ENCODE data around the gene PTPRN2.
"Not testable (repeated sequence)": the region's sequence is repeated elsewhere in the genome, so short reads cannot be mapped to it uniquely, and the experiment has no call there.

Gene PTPRN2

GRCh38 chr7:158411232-158411950, 176.2 kb downstream of the PTPRN2 start:
- DNase-seq, result no peak

DNA sequence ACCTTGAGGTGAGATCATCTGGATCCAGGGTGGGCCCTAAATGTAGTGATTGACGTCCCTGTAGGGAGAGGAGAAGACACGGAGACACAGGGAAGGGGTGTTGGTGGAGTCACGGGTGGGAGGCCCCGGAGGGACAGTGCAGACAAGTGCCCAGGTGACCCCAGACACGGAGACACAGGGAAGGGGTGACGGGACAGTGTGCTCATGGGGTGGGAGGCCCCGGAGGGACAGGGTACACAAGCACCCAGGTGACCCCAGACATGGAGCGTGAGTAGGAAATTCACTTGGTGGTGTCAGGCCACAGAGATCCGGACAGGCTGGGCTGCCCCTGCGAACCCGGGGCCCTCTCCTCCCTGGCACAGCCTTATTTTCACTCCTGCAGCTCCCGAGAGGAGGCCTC, 176.9 kb downstream of the PTPRN2 start:
- no peak for DNase-seq

GRCh38 chr7:158409816-158410330, 177.8 kb downstream of the PTPRN2 start:
- DNase-seq, result no peak

GRCh38 chr7:158409120-158409519, 178.5 kb downstream of the PTPRN2 start:
- DNase-seq, result no peak

DNA sequence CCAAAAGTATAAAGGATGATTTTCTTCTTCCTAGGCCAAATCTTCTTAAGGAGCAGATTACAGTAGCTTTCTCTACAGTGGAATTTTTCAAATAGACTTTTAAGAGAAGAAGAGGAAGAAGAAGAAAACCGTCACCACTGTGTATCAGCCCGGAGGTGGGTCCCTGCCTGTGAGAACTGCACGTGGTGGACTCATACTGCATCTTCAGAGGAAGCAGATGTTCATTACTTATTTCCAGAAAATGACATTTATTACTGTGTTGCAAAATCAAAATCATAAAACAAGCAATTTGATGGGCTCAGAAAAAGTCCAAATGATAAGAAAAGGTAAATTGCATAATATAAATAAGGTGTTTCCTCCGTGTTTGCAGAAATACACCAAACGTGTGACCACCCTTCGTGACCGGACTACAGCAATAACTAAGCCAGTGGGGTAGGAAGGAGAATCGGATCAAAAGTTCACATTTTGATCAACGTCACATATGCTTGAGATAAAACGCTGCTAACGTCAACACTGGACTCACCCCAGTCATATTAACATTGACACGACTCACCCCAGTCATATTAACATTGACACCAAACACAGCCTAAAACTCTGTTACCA, 179.2 kb downstream of the PTPRN2 start:
- no peak for DNase-seq

DNA sequence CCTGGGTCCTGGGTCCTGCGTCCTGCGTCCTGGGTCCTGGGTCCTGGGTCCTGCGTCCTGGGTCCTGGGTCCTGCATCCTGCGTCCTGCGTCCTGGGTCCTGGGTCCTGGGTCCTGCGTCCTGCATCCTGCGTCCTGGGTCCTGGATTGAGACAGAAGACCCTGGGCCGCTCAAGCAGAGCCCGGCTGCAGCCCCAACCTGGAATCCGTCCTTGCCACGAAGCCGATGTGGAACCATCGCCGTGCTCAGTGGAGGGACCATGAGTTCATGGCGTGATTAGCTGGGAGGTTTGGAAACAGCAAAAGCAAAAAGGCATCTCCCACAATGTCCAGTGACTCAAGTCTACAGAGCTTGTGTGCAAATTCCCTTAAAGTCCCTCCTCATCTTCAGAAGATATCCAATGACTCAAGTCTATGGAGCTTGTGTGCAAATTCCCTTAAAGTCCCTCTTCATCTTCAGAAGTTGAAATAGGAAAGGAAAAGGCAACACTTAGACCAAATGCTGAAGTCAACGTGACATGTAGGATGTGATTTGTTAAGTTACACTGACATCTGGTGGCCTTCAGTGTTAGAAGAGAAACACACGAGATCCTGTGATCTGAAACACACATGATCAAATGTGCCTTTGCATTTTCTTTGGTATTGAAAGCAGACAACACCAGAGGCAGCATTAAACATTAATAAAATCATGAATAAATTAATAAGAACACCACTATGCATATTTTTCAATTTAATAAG, 179.9 kb downstream of the PTPRN2 start:
- no peak for DNase-seq

DNA sequence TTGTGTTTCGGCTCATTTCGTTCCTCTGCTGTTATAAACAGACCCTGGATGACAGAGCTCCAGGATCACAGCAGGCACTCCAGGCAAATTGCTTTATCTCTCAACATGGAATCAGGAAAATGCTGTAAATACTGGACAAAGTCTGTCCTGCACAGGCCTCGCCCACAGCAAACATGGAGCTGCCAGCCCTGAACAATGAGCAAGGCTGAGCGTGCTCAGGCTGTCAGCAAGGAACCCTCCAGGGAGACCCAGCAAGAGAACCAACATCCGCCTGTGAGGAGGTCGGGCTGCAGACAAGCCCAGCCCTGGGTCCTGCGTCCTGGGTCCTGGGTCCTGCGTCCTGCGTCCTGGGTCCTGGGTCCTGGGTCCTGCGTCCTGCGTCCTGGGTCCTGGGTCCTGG, 180.8 kb downstream of the PTPRN2 start:
- no peak for DNase-seq

DNA sequence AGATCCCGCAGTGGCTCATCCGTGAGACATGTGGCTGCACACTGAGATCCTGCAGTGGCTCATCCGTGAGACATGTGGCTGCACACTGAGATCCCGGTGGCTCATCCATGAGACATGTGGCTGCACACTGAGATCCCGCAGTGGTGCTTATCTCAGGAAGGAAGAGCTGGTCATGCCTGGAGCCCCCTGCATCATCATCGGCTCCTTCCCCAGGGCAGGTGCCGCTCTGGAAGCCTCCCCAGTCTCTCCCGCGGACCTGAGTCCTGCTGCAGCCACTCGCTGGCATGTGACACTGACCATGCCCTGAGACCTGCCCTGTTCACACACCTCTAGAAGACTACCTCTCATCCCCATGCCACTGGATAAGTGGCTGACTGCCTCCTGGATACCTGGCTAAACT, 181.3 kb downstream of the PTPRN2 start:
- DNase-seq, result no peak

DNA sequence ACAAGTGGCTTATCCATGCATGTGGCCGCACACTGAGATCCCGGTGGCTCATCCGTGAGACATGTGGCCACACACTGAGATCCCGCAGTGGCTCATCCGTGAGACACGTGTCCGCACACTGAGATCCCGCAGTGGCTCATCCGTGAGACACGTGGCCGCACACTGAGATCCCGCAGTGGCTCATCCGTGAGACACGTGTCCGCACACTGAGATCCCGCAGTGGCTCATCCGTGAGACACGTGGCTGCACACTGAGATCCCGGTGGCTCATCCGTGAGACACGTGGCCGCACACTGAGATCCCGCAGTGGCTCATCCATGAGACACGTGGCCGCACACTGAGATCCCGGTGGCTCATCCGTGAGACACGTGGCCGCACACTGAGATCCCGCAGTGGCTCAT, 181.9 kb downstream of the PTPRN2 start:
- DNase-seq, result not testable (repeated sequence)

DNA sequence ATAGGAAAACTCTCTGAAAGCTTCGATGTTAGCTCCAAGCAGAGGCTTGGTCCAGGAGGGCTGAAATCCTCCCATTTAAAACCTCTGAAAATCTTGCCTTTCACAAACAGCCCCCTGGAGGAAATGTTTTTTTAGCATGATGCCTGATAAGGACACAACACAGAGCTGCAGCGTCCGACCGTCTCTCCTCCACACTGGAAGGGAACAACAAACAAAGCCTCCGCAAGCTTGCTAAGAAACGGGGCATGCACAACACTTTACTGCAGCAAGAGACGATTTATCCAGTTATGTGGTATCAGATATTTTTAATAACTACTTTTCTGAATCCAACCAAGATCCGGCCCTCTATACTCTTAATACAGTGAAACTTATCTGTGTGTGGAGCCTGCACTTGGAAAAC, 182.3 kb downstream of the PTPRN2 start:
- DNase-seq, result no peak

GRCh38 chr7:158404031-158404761, 183.4 kb downstream of the PTPRN2 start:
- DNase-seq, result no peak

DNA sequence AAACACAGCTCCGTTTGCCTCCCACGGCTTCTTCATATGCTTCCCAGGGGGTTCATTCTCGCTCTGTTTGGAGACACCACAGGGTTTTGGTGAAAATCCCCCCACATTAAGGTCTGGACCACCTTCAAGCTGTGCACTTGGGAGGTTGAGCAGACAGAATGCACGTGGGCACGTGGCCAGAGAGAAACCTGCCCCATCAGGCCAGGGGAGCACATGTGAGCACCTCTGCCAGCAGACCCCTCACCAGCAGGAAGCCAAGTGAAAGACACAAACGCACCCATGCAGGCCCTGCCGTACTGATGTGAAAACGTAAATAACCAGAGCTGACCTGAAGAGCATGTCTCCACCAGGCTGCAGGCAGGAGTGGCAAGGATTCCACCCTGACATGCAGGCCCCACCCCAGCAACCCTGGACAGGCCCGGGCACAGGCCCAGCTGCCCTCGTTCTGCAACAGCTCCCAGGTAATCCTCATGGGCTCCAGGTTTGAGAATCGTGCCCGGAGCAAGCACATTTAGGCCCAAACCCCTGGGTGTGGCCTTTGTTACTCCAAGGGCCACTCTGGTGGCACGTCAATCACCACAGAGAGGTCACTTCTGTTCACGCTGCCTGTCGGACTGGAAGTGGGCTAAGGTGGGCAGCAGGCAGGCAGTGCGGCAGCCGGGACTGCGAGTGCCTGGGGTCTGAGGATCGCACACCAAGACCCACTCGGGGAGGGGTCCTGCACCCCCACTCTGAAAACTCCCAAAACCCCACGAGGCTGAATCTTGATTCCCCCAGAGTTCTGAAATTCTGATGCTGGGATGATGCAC, 184.4 kb downstream of the PTPRN2 start:
- no peak for DNase-seq

DNA sequence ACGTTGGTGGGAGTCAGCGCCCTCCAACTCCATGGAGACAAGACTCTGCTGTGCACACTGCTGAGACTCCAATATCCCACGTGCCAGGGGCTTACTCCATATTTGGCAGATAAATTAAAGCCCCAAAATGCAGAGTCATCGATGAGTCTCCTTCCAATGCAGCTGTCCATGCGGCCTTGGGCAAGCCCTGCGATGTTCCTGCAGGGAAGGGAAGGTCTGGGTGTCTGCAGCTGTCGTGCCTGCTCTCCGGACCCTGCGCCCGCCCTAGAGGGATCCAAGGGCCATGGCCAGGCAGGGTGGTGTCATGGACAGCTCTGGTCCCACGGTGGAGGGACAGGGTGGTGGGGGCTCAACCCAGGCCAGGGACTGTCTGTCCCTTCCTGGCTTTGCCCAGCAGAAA, 185.2 kb downstream of the PTPRN2 start:
- no peak for DNase-seq

DNA sequence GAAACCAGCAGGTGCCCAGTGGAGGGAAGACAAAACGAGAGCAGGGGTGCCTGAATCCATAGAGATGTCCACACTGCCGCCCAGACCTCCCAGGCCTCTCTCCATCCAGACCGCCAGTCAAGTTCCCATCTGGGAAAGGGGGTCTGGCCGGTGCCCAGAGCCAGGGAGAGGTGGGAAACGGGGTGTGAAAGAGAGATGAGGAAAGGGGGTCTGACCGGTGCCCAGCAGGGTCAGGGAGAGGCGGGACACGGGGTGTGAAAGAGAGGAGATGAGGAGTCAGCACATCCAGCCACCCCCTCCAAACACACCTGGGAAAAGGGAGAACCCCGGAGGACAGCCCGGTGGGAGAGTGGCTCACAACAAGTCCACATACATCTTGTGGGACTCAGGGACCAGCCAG, 185.8 kb downstream of the PTPRN2 start:
- DNase-seq, result no peak

DNA sequence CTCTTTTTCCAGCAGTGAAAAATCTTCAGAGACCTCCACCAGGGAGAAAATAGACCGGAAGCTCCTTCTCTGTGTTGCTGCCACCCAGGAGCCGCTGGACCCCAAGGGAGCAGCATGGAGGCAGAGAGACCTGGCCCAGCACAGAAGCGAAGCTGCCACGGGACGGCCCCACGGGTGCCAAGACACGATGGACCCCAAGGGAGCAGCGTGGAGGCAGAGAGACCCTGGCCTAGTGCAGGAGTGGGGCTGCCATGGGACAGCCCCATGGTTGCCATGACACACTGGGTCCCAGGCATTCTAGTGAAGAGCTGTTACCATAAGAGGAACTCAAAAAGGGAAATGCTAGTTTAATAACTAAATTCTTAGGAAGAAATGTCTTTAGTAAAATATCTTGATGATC, 186.3 kb downstream of the PTPRN2 start:
- no peak for DNase-seq

- DNase-seq, result no peak
These were observed 186.9 kb downstream of the PTPRN2 start for GRCh38 chr7:158400601-158401225.

DNA sequence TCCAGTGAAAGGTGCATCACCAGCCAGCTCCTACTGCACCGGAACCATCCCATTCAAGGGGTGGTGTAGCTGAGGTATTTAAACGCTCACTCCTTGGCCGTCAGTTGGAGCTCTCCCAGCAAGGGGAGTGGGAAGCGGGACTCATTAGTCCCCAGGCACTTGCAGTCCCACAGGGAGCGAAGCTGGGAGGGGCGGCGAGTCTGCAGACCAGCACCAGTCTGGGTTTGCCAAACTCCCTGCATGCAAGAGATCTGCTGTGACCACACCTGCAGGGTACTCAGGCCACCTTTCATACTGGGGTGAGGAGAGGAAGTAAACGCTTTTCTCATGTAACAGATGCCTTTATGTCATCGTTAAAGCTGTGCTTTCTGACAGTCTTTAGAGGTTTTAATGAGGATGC, 187.9 kb downstream of the PTPRN2 start:
- no peak for DNase-seq

DNA sequence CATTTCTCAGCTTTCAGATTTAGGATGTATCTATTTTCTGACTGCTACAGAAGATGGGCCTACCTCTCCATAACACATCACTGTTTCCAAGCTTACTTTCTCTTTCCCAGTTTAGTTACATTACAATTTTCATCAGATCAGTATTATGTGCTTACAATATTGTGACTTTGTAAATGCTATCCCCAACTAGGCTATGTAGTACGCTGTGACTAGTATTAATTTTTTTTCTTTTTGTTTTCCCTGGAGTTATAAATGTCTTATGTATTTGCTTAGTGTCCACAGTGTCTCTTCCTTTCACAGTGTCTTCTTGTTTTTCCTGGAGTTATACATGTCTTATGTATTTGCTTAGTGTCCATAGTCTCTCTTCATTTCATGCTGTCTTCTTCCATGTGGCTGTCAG, 188.9 kb downstream of the PTPRN2 start:
- DNase-seq, result no peak

GRCh38 chr7:158397885-158398284, 189.7 kb downstream of the PTPRN2 start:
- no peak for DNase-seq

GRCh38 chr7:158396982-158397862, 190.4 kb downstream of the PTPRN2 start:
- no peak for DNase-seq
